KMS-11 (cell line): Measurements from ENCODE around the gene SERPINE1.

Experiments used
- H2AFZ ChIP-seq: fragments of 200-600 bp; sonication (generic); 2 replicates; pipeline ENCODE4 v1.6.1; 2016; ENCODE audit warnings: antibody characterized with exemption, mixed run types, low read depth
- H3K27ac ChIP-seq: fragments of 200-600 bp; sonication (generic); 2 replicates; pipeline ENCODE4 v1.6.1; 2016; ENCODE audit warnings: mild to moderate bottlenecking, mixed run types
- H3K27me3 ChIP-seq: fragments of 200-600 bp; sonication (generic); 2 replicates; pipeline ENCODE4 v1.6.1; 2017; ENCODE audit warnings: mild to moderate bottlenecking, low read depth, mixed run types, moderate library complexity; ENCODE audit not compliant: insufficient read depth
- H3K36me3 ChIP-seq: fragments of 200-600 bp; sonication (generic); 2 replicates; pipeline ENCODE4 v1.6.1; 2017; ENCODE audit warnings: mild to moderate bottlenecking, mixed run types; ENCODE audit not compliant: insufficient read depth
- H3K4me1 ChIP-seq: fragments of 200-600 bp; sonication (generic); 2 replicates; pipeline ENCODE4 v1.6.1; 2016; ENCODE audit warnings: mild to moderate bottlenecking, low read depth, mixed run types; ENCODE audit not compliant: poor library complexity, severe bottlenecking
- H3K4me2 ChIP-seq: fragments of 200-600 bp; sonication (generic); 2 replicates; pipeline ENCODE4 v1.7.0; 2016; ENCODE audit warnings: mild to moderate bottlenecking, mixed run types
- H3K4me3 ChIP-seq: fragments of 200-600 bp; sonication (generic); IDR thresholded peaks from 2 replicates; pipeline ENCODE4 v1.6.1; 2017; ENCODE audit warnings: low read depth, low read length, mixed read lengths; ENCODE audit not compliant: insufficient read depth
- H3K79me2 ChIP-seq: fragments of 200-600 bp; sonication (generic); 2 replicates; pipeline ENCODE4 v1.6.1; 2016; ENCODE audit warnings: low read depth, mixed run types; ENCODE audit not compliant: insufficient read depth
- H3K9ac ChIP-seq: fragments of 200-600 bp; sonication (generic); 2 replicates; pipeline ENCODE4 v1.6.1; 2016; ENCODE audit warnings: mild to moderate bottlenecking, mixed run types
- H4K20me1 ChIP-seq: fragments of 200-600 bp; sonication (generic); 2 replicates; pipeline ENCODE4 v1.6.1; 2016; ENCODE audit warnings: mild to moderate bottlenecking, mixed run types; ENCODE audit not compliant: insufficient read depth
- CTCF ChIP-seq: fragments of 200-600 bp; sonication (generic); conservative IDR thresholded peaks from 2 replicates; pipeline ENCODE4 v1.6.1; 2017; ENCODE audit warnings: low read depth, mild to moderate bottlenecking, antibody characterized with exemption, low read length, moderate library complexity, mixed read lengths

The SERPINE1 gene

GRCh38 chr7:101170617-101171441 lies 43.9 kb downstream of the SERPINE1 start:
- Histone ChIP-seq H3K36me3 (no peaks in the 10 kb centered on the region), H3K27me3 (peaks cover 96% of the 10 kb centered on the region)

GRCh38 chr7:101171442-101171837 lies 44.5 kb downstream of the SERPINE1 start:
- no peak overlapping the region for H3K4me3 ChIP-seq

More at GRCh38 chr7:101170617-101171441, 43.9 kb downstream of the SERPINE1 start:
- no peak overlapping the region for H3K4me2 ChIP-seq
- peaks cover 9% of the 10 kb centered on the region for H3K4me1 ChIP-seq
- no peak overlapping the region for H2AFZ ChIP-seq
- H3K79me2 ChIP-seq, result no peaks in the 10 kb centered on the region
- no peaks in the 10 kb centered on the region for H4K20me1 ChIP-seq
- H3K27ac ChIP-seq, result no peak overlapping the region
- TF ChIP-seq CTCF, result no peak
- no peak overlapping the region for H3K4me3 ChIP-seq
- H3K9ac ChIP-seq, result no peak overlapping the region

GRCh38 chr7:101172005-101172853 lies 45.3 kb downstream of the SERPINE1 start:
- no peak overlapping the region for H3K9ac ChIP-seq
- H3K36me3 ChIP-seq, result no peaks in the 10 kb centered on the region
- H3K27ac ChIP-seq, result no peak overlapping the region
- no peak overlapping the region for H3K4me2 ChIP-seq
- no peaks in the 10 kb centered on the region for H3K79me2 ChIP-seq
- peaks cover 7% of the 10 kb centered on the region for H3K4me1 ChIP-seq
- H4K20me1 ChIP-seq, result no peaks in the 10 kb centered on the region
- H2AFZ ChIP-seq, result no peak overlapping the region
- H3K27me3 ChIP-seq, result peaks cover 99% of the 10 kb centered on the region
- TF ChIP-seq CTCF, result no peak
- H3K4me3 ChIP-seq, result no peak overlapping the region

More at GRCh38 chr7:101171442-101171837, 44.5 kb downstream of the SERPINE1 start:
- Histone ChIP-seq H3K27me3 (peaks cover 96% of the 10 kb centered on the region), H3K36me3 (no peaks in the 10 kb centered on the region), H3K9ac (no peak overlapping the region), H3K4me2 (no peak overlapping the region), H3K4me1 (peaks cover 7% of the 10 kb centered on the region), H3K27ac (no peak overlapping the region), H4K20me1 (no peaks in the 10 kb centered on the region), H2AFZ (no peak overlapping the region), H3K79me2 (no peaks in the 10 kb centered on the region)
- TF ChIP-seq CTCF, result no peak

- Histone ChIP-seq H3K4me2 (no peak overlapping the region), H3K36me3 (no peaks in the 10 kb centered on the region), H3K79me2 (no peaks in the 10 kb centered on the region), H4K20me1 (no peaks in the 10 kb centered on the region), H3K9ac (no peak overlapping the region), H2AFZ (no peak overlapping the region), H3K4me3 (no peak overlapping the region), H3K27me3 (peaks cover 99% of the 10 kb centered on the region), H3K4me1 (peaks cover 7% of the 10 kb centered on the region), H3K27ac (no peak overlapping the region)
- TF ChIP-seq CTCF, result no peak
Measured at GRCh38 chr7:101172854-101173751, 46.2 kb downstream of the SERPINE1 start.
